Uterus (tissue), 4 donors: ENCODE data around the gene TMEM115. TPM values are rescaled to one million over a fixed set of nuclear protein-coding genes. Genes with fewer than 3 reads are reported as not detected.
A peak's percentile ranks its signal among the peaks of the same experiment; 100 is the strongest.

Experiments
- DNase-seq, 2 donors: peaks; one replicate each; pipeline ENCODE4 v3.0.0-alpha.2; 2019 to 2020
- H3K27ac ChIP-seq, 2 donors: fragments of 200-600 bp; sonication (generic); 1 replicate in 1 of 2; 2 replicates in 1 of 2; pipeline ENCODE4 v1.5.1; 2016 to 2018
- H3K27me3 ChIP-seq, 2 donors: fragments of 200-600 bp; sonication (generic); one replicate each; pipeline ENCODE4 v1.5.1; 2018 to 2019; ENCODE audit warnings: control low read depth in 1 of 2
- H3K36me3 ChIP-seq, 2 donors: fragments of 200-600 bp; sonication (generic); one replicate each; pipeline ENCODE4 v1.5.1; 2019; ENCODE audit warnings: control low read depth in 1 of 2
- H3K4me1 ChIP-seq, 2 donors: fragments of 200-600 bp; sonication (generic); one replicate each; pipeline ENCODE4 v1.5.1; 2018 to 2019; ENCODE audit warnings: control low read depth in 1 of 2
- H3K4me3 ChIP-seq, 2 donors: fragments of 200-600 bp; sonication (generic); 1 replicate in 1 of 2; 2 replicates in 1 of 2; pipeline ENCODE4 v1.5.1; 2018 to 2019; ENCODE audit warnings: mild to moderate bottlenecking in 1 of 2
- H3K9me3 ChIP-seq, 2 donors: fragments of 200-600 bp; sonication (generic); one replicate each; pipeline ENCODE4 v1.5.1; 2019; ENCODE audit warnings: control low read depth in 1 of 2
- POLR2A ChIP-seq, 2 donors: fragments of 450-650 bp; IDR thresholded peaks; one replicate each; pipeline ENCODE4 v1.6.1; 2016; ENCODE audit warnings: antibody characterized with exemption in 2 of 2, mild to moderate bottlenecking in 1 of 2, moderate library complexity in 1 of 2
- intact Hi-C: fragments of 100-400 bp; cut with DNase I; formaldehyde crosslinking; loops from one replicate; pipeline ENCODE4 v1.15.1; 2023; ENCODE audit warnings: low total_unique reads
- total RNA-seq, 4 donors: library from RNA; depleted of rRNA in 3 of 4; stranded (reverse); fragments of >200 nt in 3 of 4; gene quantifications; one replicate each; pipeline versions ENCODE4 v1.1.0 to v1.2.4, GENCODE V29; 2014 to 2023
- TF ChIP-seq, protein P1 (sequence below), 4 experiments: fragments of 200-600 bp in 2 of 4; fragments of 450-650 bp in 2 of 4; sonication (generic) in 2 of 4; IDR thresholded peaks; one replicate each; pipeline ENCODE4 v1.5.1; 2016 to 2019; ENCODE audit warnings: antibody characterized with exemption in 4 of 4, mild to moderate bottlenecking in 2 of 4, moderate library complexity in 1 of 4
- donor health status: DM: yes; HTN: yes; CAD: no.

The TMEM115 gene
- total RNA-seq, 4 donors from 2014 or later: 24.1 to 61.7 (median 37.0) TPM

DNA sequence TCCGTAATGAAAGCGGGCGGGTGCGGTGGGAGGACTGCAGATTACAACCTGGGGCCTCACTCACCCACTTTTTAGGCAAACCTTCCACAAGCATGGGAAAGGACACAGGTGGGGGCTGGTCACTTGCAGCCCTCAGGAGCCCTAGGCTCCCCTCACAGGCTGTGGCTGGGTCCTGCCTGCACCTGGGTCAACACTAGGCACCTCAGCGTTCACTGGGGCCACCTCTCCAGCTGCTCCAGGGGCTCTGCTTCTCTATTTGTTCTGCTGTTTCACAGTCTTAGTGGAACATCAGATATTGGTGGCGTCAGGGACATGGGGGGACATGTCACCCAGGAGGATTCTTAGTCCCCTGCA is 30.1 kb upstream of the TMEM115 start:
- Histone ChIP-seq H3K27me3 (no peaks in the 10 kb centered on the region), H3K4me1 (no peaks in the 10 kb centered on the region), H3K36me3 (no peaks in the 10 kb centered on the region), H3K4me3 (no peak overlapping the region), H3K27ac (no peak overlapping the region), H3K9me3 (no peaks in the 10 kb centered on the region)
- DNase-seq: no peak
- TF ChIP-seq, protein P1, sequence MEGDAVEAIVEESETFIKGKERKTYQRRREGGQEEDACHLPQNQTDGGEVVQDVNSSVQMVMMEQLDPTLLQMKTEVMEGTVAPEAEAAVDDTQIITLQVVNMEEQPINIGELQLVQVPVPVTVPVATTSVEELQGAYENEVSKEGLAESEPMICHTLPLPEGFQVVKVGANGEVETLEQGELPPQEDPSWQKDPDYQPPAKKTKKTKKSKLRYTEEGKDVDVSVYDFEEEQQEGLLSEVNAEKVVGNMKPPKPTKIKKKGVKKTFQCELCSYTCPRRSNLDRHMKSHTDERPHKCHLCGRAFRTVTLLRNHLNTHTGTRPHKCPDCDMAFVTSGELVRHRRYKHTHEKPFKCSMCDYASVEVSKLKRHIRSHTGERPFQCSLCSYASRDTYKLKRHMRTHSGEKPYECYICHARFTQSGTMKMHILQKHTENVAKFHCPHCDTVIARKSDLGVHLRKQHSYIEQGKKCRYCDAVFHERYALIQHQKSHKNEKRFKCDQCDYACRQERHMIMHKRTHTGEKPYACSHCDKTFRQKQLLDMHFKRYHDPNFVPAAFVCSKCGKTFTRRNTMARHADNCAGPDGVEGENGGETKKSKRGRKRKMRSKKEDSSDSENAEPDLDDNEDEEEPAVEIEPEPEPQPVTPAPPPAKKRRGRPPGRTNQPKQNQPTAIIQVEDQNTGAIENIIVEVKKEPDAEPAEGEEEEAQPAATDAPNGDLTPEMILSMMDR (IDR thresholded peaks at IDR 0.05): no peak
- no peak for TF ChIP-seq POLR2A (IDR thresholded peaks at IDR 0.05)
- intact Hi-C loops: no loop called here

DNA sequence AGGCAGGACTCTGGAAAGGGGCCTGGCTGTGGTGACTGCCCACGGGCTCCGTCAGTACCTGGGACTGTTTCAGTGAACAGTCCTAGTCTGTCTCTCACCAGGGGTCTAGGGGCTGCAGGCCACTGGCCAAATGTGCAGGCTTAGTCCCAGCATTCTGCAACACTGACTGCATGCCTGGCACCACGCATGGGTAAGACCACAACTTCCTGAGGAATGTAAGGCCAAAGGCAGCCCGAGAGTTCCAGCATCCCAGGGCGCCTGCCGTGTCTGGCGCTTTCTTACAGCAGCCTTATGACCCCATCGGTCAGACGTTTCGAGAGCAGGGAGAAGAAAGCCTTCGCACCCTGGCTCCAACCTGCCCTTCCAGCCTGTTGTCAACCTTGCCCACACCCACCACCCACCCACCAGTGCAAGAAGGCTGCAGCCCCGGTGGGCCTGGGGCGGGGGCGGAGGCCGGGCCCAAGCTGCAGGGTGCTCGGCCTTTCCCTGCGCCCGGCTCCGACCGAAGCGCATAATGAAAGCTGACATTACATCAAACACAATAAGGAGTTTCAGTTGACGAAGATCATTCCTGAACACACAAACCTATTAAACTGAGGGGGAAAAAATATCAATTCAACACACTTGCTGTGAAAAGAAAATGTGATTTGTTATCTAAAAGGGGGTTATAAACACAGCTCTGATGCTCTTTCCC is 29.5 kb upstream of the TMEM115 start:
- TF ChIP-seq, protein P1 (IDR thresholded peaks at IDR 0.05): no peak
- TF ChIP-seq POLR2A (IDR thresholded peaks at IDR 0.05): no peak
- DNase-seq: no peak
- Histone ChIP-seq H3K4me3 (no peak overlapping the region), H3K27me3 (no peaks in the 10 kb centered on the region), H3K36me3 (no peaks in the 10 kb centered on the region), H3K27ac (no peak overlapping the region), H3K4me1 (no peaks in the 10 kb centered on the region), H3K9me3 (no peaks in the 10 kb centered on the region)
- intact Hi-C loops: no loop called here

DNA sequence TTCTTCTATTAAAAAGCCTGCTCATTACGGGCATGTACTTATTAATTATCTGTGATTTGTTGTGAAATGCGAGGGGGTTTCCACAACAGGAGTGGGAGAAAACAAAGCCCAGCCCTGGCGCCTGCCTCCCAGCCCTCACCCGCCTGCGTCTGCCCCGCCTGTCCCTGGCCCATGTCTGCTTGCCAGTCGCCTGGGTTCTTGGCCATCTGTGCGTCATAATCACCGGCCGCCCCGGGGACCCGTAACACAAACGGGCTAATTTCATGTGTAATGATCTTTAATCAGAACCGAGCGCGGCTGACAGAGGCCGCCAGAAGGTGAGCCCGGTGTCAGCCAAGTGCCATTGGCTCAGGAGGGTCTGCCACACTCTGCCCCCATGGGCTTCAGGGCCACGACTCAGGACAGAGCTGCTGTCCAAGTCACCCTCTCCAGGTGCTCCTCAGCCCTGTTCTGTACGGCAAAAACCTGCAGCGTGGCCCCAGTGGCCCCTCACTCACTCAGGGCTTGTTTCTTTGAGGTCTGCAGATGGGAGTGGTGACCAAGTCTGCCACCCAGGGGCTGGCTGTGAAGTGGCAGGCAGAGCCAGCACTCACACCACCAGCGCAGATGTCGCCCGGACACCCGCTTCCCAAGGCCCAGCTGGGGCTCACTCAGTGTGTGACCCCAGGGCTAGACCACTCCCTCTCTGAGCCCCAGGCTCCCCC is 28.8 kb upstream of the TMEM115 start:
- H3K36me3 ChIP-seq: no peaks in the 10 kb centered on the region
- TF ChIP-seq, protein P1 (IDR thresholded peaks at IDR 0.05): peak in 1 of 4 experiments; percentile 13
- no peak for TF ChIP-seq POLR2A (IDR thresholded peaks at IDR 0.05)
- no peak for DNase-seq
- no peaks in the 10 kb centered on the region for H3K4me1 ChIP-seq
- H3K4me3 ChIP-seq: no peak overlapping the region
- no peaks in the 10 kb centered on the region for H3K9me3 ChIP-seq
- H3K27ac ChIP-seq: no peak overlapping the region
- intact Hi-C loops: no loop called here
- H3K27me3 ChIP-seq: no peaks in the 10 kb centered on the region

DNA sequence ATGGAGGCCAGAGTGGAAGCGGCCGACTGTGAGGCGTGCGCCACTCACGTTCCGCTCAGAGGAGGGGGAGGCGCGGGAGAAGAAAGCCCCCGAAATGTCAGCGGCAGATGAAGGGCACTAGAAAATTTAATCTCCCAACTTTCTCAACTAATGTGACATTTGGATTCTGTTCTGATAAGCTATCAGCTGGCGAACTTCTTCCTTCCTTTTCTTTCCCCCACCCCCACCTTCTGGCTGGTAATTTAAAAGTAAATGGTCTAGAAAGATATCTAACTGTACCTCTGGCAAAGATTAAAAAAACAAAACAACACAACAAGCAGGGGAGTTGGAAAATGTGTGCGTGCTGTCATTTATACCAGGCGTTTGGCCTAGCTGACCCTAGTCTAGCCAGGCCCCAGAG is 26.4 kb upstream of the TMEM115 start:
- Histone ChIP-seq H3K4me3 (no peak overlapping the region), H3K4me1 (no peaks in the 10 kb centered on the region), H3K36me3 (no peaks in the 10 kb centered on the region), H3K27ac (no peak overlapping the region), H3K27me3 (no peaks in the 10 kb centered on the region), H3K9me3 (no peaks in the 10 kb centered on the region)
- intact Hi-C loops: no loop called here
- no peak for DNase-seq
- TF ChIP-seq, protein P1 (IDR thresholded peaks at IDR 0.05): no peak

DNA sequence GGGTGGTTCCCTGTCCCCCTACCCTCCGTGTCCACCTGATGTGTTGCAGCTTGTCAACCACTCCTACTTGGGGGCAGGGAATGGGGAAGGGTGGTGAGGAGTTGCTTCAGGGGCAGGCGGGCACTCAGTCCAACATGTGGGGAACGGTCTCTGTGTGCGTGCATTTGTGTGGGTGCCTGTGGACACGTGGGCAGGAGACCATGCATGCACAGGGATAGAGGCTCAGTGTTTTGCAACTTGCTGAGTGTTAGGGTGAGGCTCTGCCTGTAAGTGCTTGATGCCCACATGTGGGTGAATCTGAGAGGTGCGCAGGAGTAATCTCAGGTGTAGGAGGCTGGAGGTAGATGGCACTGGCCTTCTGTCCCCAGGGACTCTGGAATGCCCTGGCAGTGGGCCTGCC is 24.4 kb upstream of the TMEM115 start:
- H3K36me3 ChIP-seq: no peaks in the 10 kb centered on the region
- no peak for DNase-seq
- no peaks in the 10 kb centered on the region for H3K9me3 ChIP-seq
- no peak overlapping the region for H3K4me3 ChIP-seq
- TF ChIP-seq POLR2A (IDR thresholded peaks at IDR 0.05): no peak
- TF ChIP-seq, protein P1 (IDR thresholded peaks at IDR 0.05): no peak
- H3K27me3 ChIP-seq: no peaks in the 10 kb centered on the region
- intact Hi-C loops: no loop called here
- H3K4me1 ChIP-seq: no peaks in the 10 kb centered on the region
- no peak overlapping the region for H3K27ac ChIP-seq
